ENCODE data around the gene KLC1.
"Not testable (repeated sequence)": the region's sequence is repeated elsewhere in the genome, so short reads cannot be mapped to it uniquely, and the experiment has no call there.

The KLC1 gene

GRCh38 chr14:103634156-103634555 lies 5.1 kb downstream of the KLC1 start:
- Histone ChIP-seq H3K4me1 (peaks cover 64% of the 10 kb centered on the region), H3K36me3 (peaks cover 52% of the 10 kb centered on the region), H3K27me3 (no peaks in the 10 kb centered on the region), H4K20me1 (peaks cover 100% of the 10 kb centered on the region), H3K4me2 (no peak overlapping the region), H3K9me3 (no peaks in the 10 kb centered on the region), H3K4me3 (no peak overlapping the region), H3K27ac (no peak overlapping the region), H3K9ac (no peak overlapping the region)
- no peak for TF ChIP-seq Cebpa-rat (IDR thresholded peaks at IDR 0.05)

GRCh38 chr14:103638594-103638993 lies 9.6 kb downstream of the KLC1 start:
- Histone ChIP-seq H3K9me3 (no peaks in the 10 kb centered on the region), H3K4me1 (peaks cover 48% of the 10 kb centered on the region), H3K4me2 (no peak overlapping the region), H4K20me1 (peaks cover 100% of the 10 kb centered on the region), H3K36me3 (peaks cover 48% of the 10 kb centered on the region), H3K4me3 (no peak overlapping the region), H3K9ac (no peak overlapping the region), H3K27ac (no peak overlapping the region), H3K27me3 (no peaks in the 10 kb centered on the region)
- no peak for TF ChIP-seq Cebpa-rat (IDR thresholded peaks at IDR 0.05)

- Histone ChIP-seq H3K4me3 (no peak overlapping the region), H3K27me3 (no peaks in the 10 kb centered on the region), H3K27ac (no peak overlapping the region), H3K36me3 (peaks cover 55% of the 10 kb centered on the region), H3K4me2 (no peak overlapping the region), H3K9ac (no peak overlapping the region), H4K20me1 (peaks cover 100% of the 10 kb centered on the region), H3K4me1 (peaks cover 44% of the 10 kb centered on the region), H3K9me3 (no peaks in the 10 kb centered on the region)
- no peak for TF ChIP-seq Cebpa-rat (IDR thresholded peaks at IDR 0.05)
Observed at GRCh38 chr14:103641161-103641560, 12.2 kb downstream of the KLC1 start.

- Histone ChIP-seq H3K9ac (no peak overlapping the region), H3K4me2 (no peak overlapping the region), H3K4me3 (no peak overlapping the region), H4K20me1 (peaks cover 100% of the 10 kb centered on the region), H3K9me3 (no peaks in the 10 kb centered on the region), H3K27ac (no peak overlapping the region), H3K36me3 (peaks cover 40% of the 10 kb centered on the region), H3K27me3 (no peaks in the 10 kb centered on the region), H3K4me1 (peaks cover 27% of the 10 kb centered on the region; the same call in 1 of the 2 replicates)
- no peak for TF ChIP-seq Cebpa-rat (IDR thresholded peaks at IDR 0.05)
Observed at GRCh38 chr14:103646189-103646588, 17.2 kb downstream of the KLC1 start.

GRCh38 chr14:103649001-103649400 lies 20.0 kb downstream of the KLC1 start:
- Histone ChIP-seq H3K9ac (no peak overlapping the region), H4K20me1 (peaks cover 100% of the 10 kb centered on the region), H3K36me3 (peaks cover 63% of the 10 kb centered on the region), H3K4me2 (no peak overlapping the region), H3K27me3 (no peaks in the 10 kb centered on the region), H3K4me1 (peaks cover 16% of the 10 kb centered on the region; the same call in 1 of the 2 replicates), H3K4me3 (no peak overlapping the region), H3K9me3 (no peaks in the 10 kb centered on the region), H3K27ac (no peak overlapping the region)
- no peak for TF ChIP-seq Cebpa-rat (IDR thresholded peaks at IDR 0.05)

GRCh38 chr14:103650213-103650612 lies 21.2 kb downstream of the KLC1 start:
- Histone ChIP-seq H4K20me1 (peaks cover 100% of the 10 kb centered on the region), H3K9ac (no peak overlapping the region), H3K9me3 (no peaks in the 10 kb centered on the region), H3K4me3 (no peak overlapping the region), H3K4me1 (peaks cover 4% of the 10 kb centered on the region; the same call in 1 of the 2 replicates), H3K36me3 (peaks cover 70% of the 10 kb centered on the region), H3K4me2 (no peak overlapping the region), H3K27ac (no peak overlapping the region), H3K27me3 (no peaks in the 10 kb centered on the region)
- TF ChIP-seq Cebpa-rat (IDR thresholded peaks at IDR 0.05): no peak

GRCh38 chr14:103651585-103651984 lies 22.6 kb downstream of the KLC1 start:
- no peak overlapping the region for H3K4me3 ChIP-seq
- no peak overlapping the region for H3K4me2 ChIP-seq
- no peak for TF ChIP-seq Cebpa-rat (IDR thresholded peaks at IDR 0.05)
- H3K4me1 ChIP-seq: no peaks in the 10 kb centered on the region
- no peak overlapping the region for H3K27ac ChIP-seq
- no peak overlapping the region for H3K9ac ChIP-seq
- peaks cover 100% of the 10 kb centered on the region for H4K20me1 ChIP-seq
- no peaks in the 10 kb centered on the region for H3K9me3 ChIP-seq
- peaks cover 76% of the 10 kb centered on the region for H3K36me3 ChIP-seq
- no peaks in the 10 kb centered on the region for H3K27me3 ChIP-seq

GRCh38 chr14:103652806-103653205 lies 23.8 kb downstream of the KLC1 start:
- H3K27ac ChIP-seq: no peak overlapping the region
- H3K9me3 ChIP-seq: no peaks in the 10 kb centered on the region
- H3K36me3 ChIP-seq: peaks cover 79% of the 10 kb centered on the region
- no peak overlapping the region for H3K4me2 ChIP-seq
- no peaks in the 10 kb centered on the region for H3K4me1 ChIP-seq
- H3K9ac ChIP-seq: no peak overlapping the region
- H3K4me3 ChIP-seq: no peak overlapping the region
- H3K27me3 ChIP-seq: no peaks in the 10 kb centered on the region
- no peak for TF ChIP-seq Cebpa-rat (IDR thresholded peaks at IDR 0.05)
- peaks cover 100% of the 10 kb centered on the region for H4K20me1 ChIP-seq

- not testable (repeated sequence) for H3K27ac ChIP-seq, H3K4me3 ChIP-seq, H3K4me2 ChIP-seq, H3K27me3 ChIP-seq, H3K9me3 ChIP-seq, H3K9ac ChIP-seq, H3K4me1 ChIP-seq
- Histone ChIP-seq H3K36me3 (peaks cover 79% of the 10 kb centered on the region), H4K20me1 (peaks cover 100% of the 10 kb centered on the region)
Observed at GRCh38 chr14:103653336-103653735, 24.3 kb downstream of the KLC1 start.

GRCh38 chr14:103653805-103654204 lies 24.8 kb downstream of the KLC1 start:
- no peak for TF ChIP-seq Cebpa-rat (IDR thresholded peaks at IDR 0.05)
- H3K36me3 ChIP-seq: peaks cover 79% of the 10 kb centered on the region
- H3K27me3 ChIP-seq: no peaks in the 10 kb centered on the region
- H3K4me2 ChIP-seq: no peak overlapping the region
- H3K4me1 ChIP-seq: no peaks in the 10 kb centered on the region
- no peaks in the 10 kb centered on the region for H3K9me3 ChIP-seq
- H3K9ac ChIP-seq: no peak overlapping the region
- no peak overlapping the region for H3K4me3 ChIP-seq
- H3K27ac ChIP-seq: no peak overlapping the region
- peaks cover 100% of the 10 kb centered on the region for H4K20me1 ChIP-seq

GRCh38 chr14:103654619-103655018 lies 25.6 kb downstream of the KLC1 start:
- Histone ChIP-seq H3K36me3 (peaks cover 84% of the 10 kb centered on the region), H3K27me3 (no peaks in the 10 kb centered on the region), H4K20me1 (peaks cover 96% of the 10 kb centered on the region), H3K9me3 (no peaks in the 10 kb centered on the region), H3K4me1 (no peaks in the 10 kb centered on the region), H3K4me3 (no peak overlapping the region), H3K9ac (no peak overlapping the region), H3K4me2 (no peak overlapping the region), H3K27ac (no peak overlapping the region)
- TF ChIP-seq Cebpa-rat (IDR thresholded peaks at IDR 0.05): no peak

Measured in BLaER1 (cell line).